A549 (cell line): Measurements from ENCODE around the gene STAT2. TPM values are rescaled to one million over a fixed set of nuclear protein-coding genes. Genes with fewer than 3 reads are reported as not detected.
A peak's percentile ranks its signal among the peaks of the same experiment; 100 is the strongest.

Source experiments
- CBX8 ChIP-seq: fragments of 200-600 bp; sonication (generic); IDR thresholded peaks from 2 replicates; pipeline ENCODE4 v1.6.1; 2016
- EHF ChIP-seq: fragments of 250-450 bp; sonication (Bioruptor Pico); IDR thresholded peaks from 2 replicates; pipeline ENCODE4 v1.5.0; 2020; ENCODE audit warnings: mild to moderate bottlenecking
- FOSB ChIP-seq: fragments of 250-450 bp; sonication (Bioruptor Pico); IDR thresholded peaks from 2 replicates; pipeline ENCODE4 v1.5.0; 2020; ENCODE audit warnings: mild to moderate bottlenecking, moderate library complexity
- FOSL2 ChIP-seq, 2 experiments: fragments of 450-650 bp in 1 of 2; fragments of >200 bp in 1 of 2; sonication (Bioruptor Twin) in 1 of 2; formaldehyde crosslinking; IDR thresholded peaks; 2 replicates each; pipeline versions ENCODE4 v1.5.0 to v1.6.1; 2016 to 2020; ENCODE audit warnings: mild to moderate bottlenecking in 1 of 2, moderate library complexity in 1 of 2
- FOXS1 ChIP-seq: fragments of 250-450 bp; sonication (Bioruptor Pico); IDR thresholded peaks from 2 replicates; pipeline ENCODE4 v1.5.0; 2020; ENCODE audit warnings: mild to moderate bottlenecking, moderate library complexity
- HOXA7 ChIP-seq: fragments of 250-450 bp; sonication (Bioruptor Pico); IDR thresholded peaks from 2 replicates; pipeline ENCODE4 v1.5.0; 2020; ENCODE audit warnings: mild to moderate bottlenecking, moderate library complexity
- HOXB13 ChIP-seq: fragments of 250-450 bp; sonication (Bioruptor Pico); IDR thresholded peaks from 2 replicates; pipeline ENCODE4 v1.5.0; 2020; ENCODE audit warnings: low read depth, mild to moderate bottlenecking, moderate library complexity
- JUN ChIP-seq, 2 experiments: fragments of >200 bp; sonication (Bioruptor Twin); formaldehyde crosslinking; IDR thresholded peaks; 2 replicates in 1 of 2; 3 replicates in 1 of 2; pipeline ENCODE4 v1.6.1; 2016 to 2017
- KDM5A ChIP-seq: fragments of 200-600 bp; sonication (generic); IDR thresholded peaks from 2 replicates; pipeline ENCODE4 v1.6.1; 2016; ENCODE audit warnings: antibody characterized with exemption, mild to moderate bottlenecking
- MAFK ChIP-seq: fragments of 450-650 bp; IDR thresholded peaks from 2 replicates; pipeline ENCODE4 v1.6.1; 2014; ENCODE audit not compliant: partially characterized antibody
- MYC ChIP-seq: IDR thresholded peaks from 2 replicates; pipeline ENCODE4 v1.6.1; 2012; ENCODE audit warnings: mild to moderate bottlenecking, inconsistent platforms, low read length, improper control_type of control experiment, borderline replicate concordance
- NPAS2 ChIP-seq: fragments of 250-450 bp; sonication (Bioruptor Pico); IDR thresholded peaks from 2 replicates; pipeline ENCODE4 v1.8.0; 2022; ENCODE audit warnings: mild to moderate bottlenecking, moderate library complexity, borderline replicate concordance
- PHF8 ChIP-seq: fragments of 200-600 bp; sonication (generic); IDR thresholded peaks from 2 replicates; pipeline ENCODE4 v1.6.1; 2016; ENCODE audit warnings: low read depth, mild to moderate bottlenecking, antibody characterized with exemption, moderate library complexity, borderline replicate concordance
- POLR2A ChIP-seq: IDR thresholded peaks from 2 replicates; pipeline ENCODE4 v1.6.1; 2012; ENCODE audit warnings: mild to moderate bottlenecking, low read length
- POLR2AphosphoS2 ChIP-seq: conservative IDR thresholded peaks from 2 replicates; pipeline ENCODE4 v1.6.1; 2012; ENCODE audit warnings: low read length, improper control_type of control experiment, inconsistent platforms
- RARB ChIP-seq: fragments of 250-450 bp; sonication (Bioruptor Pico); IDR thresholded peaks from 2 replicates; pipeline ENCODE4 v1.8.0; 2021; ENCODE audit warnings: mild to moderate bottlenecking, moderate library complexity
- RCOR1 ChIP-seq: fragments of 150-350 bp; IDR thresholded peaks from 2 replicates; pipeline ENCODE4 v1.6.1; 2014; ENCODE audit warnings: antibody characterized with exemption, low read length, low read depth
- SREBF2 ChIP-seq: fragments of 450-650 bp; IDR thresholded peaks from 2 replicates; pipeline ENCODE4 v1.6.1; 2014; ENCODE audit warnings: mild to moderate bottlenecking, moderate library complexity
- ZC3H11A ChIP-seq: fragments of 450-650 bp; IDR thresholded peaks from 2 replicates; pipeline ENCODE4 v1.6.1; 2014; ENCODE audit warnings: antibody characterized with exemption, mild to moderate bottlenecking
- ZFP36 ChIP-seq: fragments of 450-650 bp; IDR thresholded peaks from 2 replicates; pipeline ENCODE4 v1.6.1; 2014; ENCODE audit warnings: borderline replicate concordance; ENCODE audit not compliant: partially characterized antibody
- polyA plus RNA-seq, 4 experiments: library from polyadenylated mRNA; depleted of rRNA in 3 of 4; stranded (reverse); fragments of >200 nt; fragmentation: RNase III in 1 of 4; extraction: RNeasy Plus Mini Kit Qiagen cat#74134 plus additional on column Dnase treatment in 1 of 4; gene quantifications; 2 replicates in 3 of 4; 3 replicates in 1 of 4; pipeline ENCODE4 v1.2.3, GENCODE V29; 2011 to 2017
- TF ChIP-seq, protein P1 (sequence below): IDR thresholded peaks from 2 replicates; pipeline ENCODE4 v1.6.1; 2012; ENCODE audit warnings: low read depth, borderline replicate concordance
- TF ChIP-seq, protein P2 (sequence below): fragments of >200 bp; sonication (Bioruptor Twin); formaldehyde crosslinking; IDR thresholded peaks from 3 replicates; pipeline ENCODE4 v1.6.1; 2016
- TF ChIP-seq, protein P3 (sequence below): fragments of >200 bp; sonication (Bioruptor Twin); formaldehyde crosslinking; IDR thresholded peaks from 3 replicates; pipeline ENCODE4 v1.5.1; 2016
- TF ChIP-seq, protein P4 (sequence below): IDR thresholded peaks from 2 replicates; pipeline ENCODE4 v1.6.1; 2012
- TF ChIP-seq, protein P5 (sequence below): fragments of 200-600 bp; sonication (generic); IDR thresholded peaks from 2 replicates; pipeline ENCODE4 v1.6.1; 2016; ENCODE audit warnings: antibody characterized with exemption, mild to moderate bottlenecking, moderate library complexity

Gene STAT2
- polyA plus RNA-seq, 2 of the 4 experiments (the other 2 are of a cell fraction), result 22.2 to 29.5 TPM

DNA sequence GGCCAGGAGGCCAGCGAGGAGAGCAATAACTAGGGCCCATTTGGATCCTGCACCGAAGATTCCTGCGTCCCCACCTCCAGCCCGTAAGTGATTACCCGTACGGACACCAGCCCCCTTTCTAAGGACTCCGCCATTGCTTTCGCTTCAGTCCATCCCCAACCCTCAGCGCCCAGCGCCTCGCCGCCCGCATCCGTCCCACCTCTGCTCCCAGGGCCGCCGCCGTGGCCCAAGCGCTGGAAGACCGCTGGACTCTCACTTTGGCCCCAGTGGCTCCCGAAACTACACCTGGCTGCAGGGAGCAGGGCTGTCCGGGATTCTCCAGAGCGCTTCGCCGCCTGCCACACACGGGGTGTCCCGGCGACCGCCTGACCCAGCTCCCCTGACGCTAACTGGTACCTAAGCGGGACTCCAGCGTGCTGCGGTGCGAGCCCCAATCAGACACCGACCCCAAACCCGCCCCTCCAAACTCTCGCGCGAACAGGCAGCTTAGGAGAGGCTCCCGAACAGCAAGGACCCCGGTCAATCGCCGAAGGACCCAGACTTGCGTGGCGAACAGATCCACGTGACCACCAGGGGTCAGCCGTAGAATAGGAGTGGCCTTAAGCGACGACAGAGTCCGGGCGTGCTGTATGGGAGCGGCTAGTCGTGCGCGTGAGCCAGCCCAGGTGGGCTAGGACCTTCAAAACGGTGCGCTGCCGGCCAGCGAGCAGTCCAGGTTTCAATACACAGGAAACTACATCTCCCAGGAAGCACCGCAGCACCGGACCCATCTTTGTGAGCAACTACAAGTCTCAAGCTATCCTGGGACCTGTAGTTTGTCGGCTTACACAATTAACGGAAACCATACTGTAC lies 44.1 kb downstream of the STAT2 start, which contains the start of gene CNPY2 (continued):
- TF ChIP-seq PHF8 (peak; percentile 63; the same call in 1 of the 2 replicates), SREBF2 (no peak), KDM5A (peak; percentile 45), POLR2A (peak; percentile 88), ZFP36 (no peak), HOXA7 (CRISPR knock-in tag) (no peak), FOXS1 (CRISPR knock-in tag) (no peak), CBX8 (no peak), RCOR1 (no peak), JUN (IDR thresholded peaks at IDR 0.05) (peak; percentile 74 to 84; a peak in 4 of 5 replicates), NPAS2 (CRISPR knock-in tag) (peak; percentile 79), FOSB (CRISPR knock-in tag) (no peak), MYC (peak; percentile 20; the same call in 1 of the 2 replicates), MAFK (no peak), RARB (CRISPR knock-in tag) (no peak), FOSL2 (IDR thresholded peaks at IDR 0.05) (no peak), FOSL2 (CRISPR knock-in tag; IDR thresholded peaks at IDR 0.05) (no peak), HOXB13 (CRISPR knock-in tag) (no peak), EHF (CRISPR knock-in tag) (no peak), ZC3H11A (no peak), POLR2AphosphoS2 (no peak)
- TF ChIP-seq, protein P1, sequence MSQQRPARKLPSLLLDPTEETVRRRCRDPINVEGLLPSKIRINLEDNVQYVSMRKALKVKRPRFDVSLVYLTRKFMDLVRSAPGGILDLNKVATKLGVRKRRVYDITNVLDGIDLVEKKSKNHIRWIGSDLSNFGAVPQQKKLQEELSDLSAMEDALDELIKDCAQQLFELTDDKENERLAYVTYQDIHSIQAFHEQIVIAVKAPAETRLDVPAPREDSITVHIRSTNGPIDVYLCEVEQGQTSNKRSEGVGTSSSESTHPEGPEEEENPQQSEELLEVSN, result peak; percentile 66; the same call in 1 of the 2 replicates
- TF ChIP-seq, protein P2, sequence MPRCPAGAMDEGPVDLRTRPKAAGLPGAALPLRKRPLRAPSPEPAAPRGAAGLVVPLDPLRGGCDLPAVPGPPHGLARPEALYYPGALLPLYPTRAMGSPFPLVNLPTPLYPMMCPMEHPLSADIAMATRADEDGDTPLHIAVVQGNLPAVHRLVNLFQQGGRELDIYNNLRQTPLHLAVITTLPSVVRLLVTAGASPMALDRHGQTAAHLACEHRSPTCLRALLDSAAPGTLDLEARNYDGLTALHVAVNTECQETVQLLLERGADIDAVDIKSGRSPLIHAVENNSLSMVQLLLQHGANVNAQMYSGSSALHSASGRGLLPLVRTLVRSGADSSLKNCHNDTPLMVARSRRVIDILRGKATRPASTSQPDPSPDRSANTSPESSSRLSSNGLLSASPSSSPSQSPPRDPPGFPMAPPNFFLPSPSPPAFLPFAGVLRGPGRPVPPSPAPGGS, result peak; percentile 36; the same call in 1 of the 3 replicates
- TF ChIP-seq, protein P3, sequence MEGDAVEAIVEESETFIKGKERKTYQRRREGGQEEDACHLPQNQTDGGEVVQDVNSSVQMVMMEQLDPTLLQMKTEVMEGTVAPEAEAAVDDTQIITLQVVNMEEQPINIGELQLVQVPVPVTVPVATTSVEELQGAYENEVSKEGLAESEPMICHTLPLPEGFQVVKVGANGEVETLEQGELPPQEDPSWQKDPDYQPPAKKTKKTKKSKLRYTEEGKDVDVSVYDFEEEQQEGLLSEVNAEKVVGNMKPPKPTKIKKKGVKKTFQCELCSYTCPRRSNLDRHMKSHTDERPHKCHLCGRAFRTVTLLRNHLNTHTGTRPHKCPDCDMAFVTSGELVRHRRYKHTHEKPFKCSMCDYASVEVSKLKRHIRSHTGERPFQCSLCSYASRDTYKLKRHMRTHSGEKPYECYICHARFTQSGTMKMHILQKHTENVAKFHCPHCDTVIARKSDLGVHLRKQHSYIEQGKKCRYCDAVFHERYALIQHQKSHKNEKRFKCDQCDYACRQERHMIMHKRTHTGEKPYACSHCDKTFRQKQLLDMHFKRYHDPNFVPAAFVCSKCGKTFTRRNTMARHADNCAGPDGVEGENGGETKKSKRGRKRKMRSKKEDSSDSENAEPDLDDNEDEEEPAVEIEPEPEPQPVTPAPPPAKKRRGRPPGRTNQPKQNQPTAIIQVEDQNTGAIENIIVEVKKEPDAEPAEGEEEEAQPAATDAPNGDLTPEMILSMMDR, result no peak
- TF ChIP-seq, protein P4, sequence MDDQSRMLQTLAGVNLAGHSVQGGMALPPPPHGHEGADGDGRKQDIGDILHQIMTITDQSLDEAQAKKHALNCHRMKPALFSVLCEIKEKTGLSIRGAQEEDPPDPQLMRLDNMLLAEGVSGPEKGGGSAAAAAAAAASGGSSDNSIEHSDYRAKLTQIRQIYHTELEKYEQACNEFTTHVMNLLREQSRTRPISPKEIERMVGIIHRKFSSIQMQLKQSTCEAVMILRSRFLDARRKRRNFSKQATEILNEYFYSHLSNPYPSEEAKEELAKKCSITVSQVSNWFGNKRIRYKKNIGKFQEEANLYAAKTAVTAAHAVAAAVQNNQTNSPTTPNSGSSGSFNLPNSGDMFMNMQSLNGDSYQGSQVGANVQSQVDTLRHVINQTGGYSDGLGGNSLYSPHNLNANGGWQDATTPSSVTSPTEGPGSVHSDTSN, result peak; percentile 43
- TF ChIP-seq, protein P5, sequence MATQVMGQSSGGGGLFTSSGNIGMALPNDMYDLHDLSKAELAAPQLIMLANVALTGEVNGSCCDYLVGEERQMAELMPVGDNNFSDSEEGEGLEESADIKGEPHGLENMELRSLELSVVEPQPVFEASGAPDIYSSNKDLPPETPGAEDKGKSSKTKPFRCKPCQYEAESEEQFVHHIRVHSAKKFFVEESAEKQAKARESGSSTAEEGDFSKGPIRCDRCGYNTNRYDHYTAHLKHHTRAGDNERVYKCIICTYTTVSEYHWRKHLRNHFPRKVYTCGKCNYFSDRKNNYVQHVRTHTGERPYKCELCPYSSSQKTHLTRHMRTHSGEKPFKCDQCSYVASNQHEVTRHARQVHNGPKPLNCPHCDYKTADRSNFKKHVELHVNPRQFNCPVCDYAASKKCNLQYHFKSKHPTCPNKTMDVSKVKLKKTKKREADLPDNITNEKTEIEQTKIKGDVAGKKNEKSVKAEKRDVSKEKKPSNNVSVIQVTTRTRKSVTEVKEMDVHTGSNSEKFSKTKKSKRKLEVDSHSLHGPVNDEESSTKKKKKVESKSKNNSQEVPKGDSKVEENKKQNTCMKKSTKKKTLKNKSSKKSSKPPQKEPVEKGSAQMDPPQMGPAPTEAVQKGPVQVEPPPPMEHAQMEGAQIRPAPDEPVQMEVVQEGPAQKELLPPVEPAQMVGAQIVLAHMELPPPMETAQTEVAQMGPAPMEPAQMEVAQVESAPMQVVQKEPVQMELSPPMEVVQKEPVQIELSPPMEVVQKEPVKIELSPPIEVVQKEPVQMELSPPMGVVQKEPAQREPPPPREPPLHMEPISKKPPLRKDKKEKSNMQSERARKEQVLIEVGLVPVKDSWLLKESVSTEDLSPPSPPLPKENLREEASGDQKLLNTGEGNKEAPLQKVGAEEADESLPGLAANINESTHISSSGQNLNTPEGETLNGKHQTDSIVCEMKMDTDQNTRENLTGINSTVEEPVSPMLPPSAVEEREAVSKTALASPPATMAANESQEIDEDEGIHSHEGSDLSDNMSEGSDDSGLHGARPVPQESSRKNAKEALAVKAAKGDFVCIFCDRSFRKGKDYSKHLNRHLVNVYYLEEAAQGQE, result peak; percentile 88
